GM12801 (cell line): ENCODE data around the gene OR51I1.

ENCODE experiments used
- CTCF ChIP-seq: IDR thresholded peaks from one replicate; pipeline ENCODE4 v1.5.1; 2011; ENCODE audit warnings: control low read depth; ENCODE audit not compliant: insufficient read length; ENCODE audit errors: extremely low read depth

Gene OR51I1

GRCh38 chr11:5421811-5422210, 19.5 kb downstream of the OR51I1 start, which contains the start of gene OR51Q1:
OR51Q1 (plus strand) TSS chr11:5422111; CDS start chr11:5422201, 90 bp downstream.
- no peak for TF ChIP-seq CTCF

GRCh38 chr11:5420993-5421392, 20.3 kb downstream of the OR51I1 start:
- TF ChIP-seq CTCF = no peak

- TF ChIP-seq CTCF = no peak
Measured at GRCh38 chr11:5405173-5405572, 36.1 kb downstream of the OR51I1 start.

- TF ChIP-seq CTCF = no peak
Measured at GRCh38 chr11:5398936-5399335, 42.4 kb downstream of the OR51I1 start.

- no peak for TF ChIP-seq CTCF
Measured at GRCh38 chr11:5394091-5394490, 47.2 kb downstream of the OR51I1 start.
